ENCODE measurements around the gene SEC14L1. TPM values are rescaled to one million over a fixed set of nuclear protein-coding genes. Genes with fewer than 3 reads are reported as not detected.

SEC14L1 gene
- total RNA-seq, 2 experiments from 2014 or later, result 97.3 to 98.5 TPM

DNA sequence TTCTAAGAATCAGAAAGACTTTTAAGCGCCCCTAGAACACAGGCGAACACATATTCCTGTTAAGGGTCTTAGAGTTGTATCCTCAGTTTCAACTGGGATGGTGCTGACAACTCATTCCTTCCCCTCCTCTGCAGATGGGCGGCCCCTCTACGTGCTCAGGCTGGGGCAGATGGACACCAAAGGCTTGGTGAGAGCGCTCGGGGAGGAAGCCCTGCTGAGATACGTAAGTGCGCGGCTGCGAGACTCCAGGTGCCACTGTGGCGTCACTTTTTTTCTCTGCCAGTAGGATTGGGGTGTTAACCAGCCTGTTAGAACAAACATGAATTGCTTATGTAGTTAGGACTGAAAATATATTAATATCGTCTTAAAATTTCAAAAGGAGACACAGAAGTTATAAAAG is 62.7 kb downstream of the SEC14L1 start:
- Histone ChIP-seq H3K27ac (ENCODE audit: low read depth in 1 of 2, low read length in 2 of 2) (no peak overlapping the region), H3K36me3 (ENCODE audit: insufficient read depth, low read length) (peaks cover 77% of the 10 kb centered on the region), H3K4me3 (ENCODE audit: low read length) (no peak overlapping the region), H3K9me3 (ENCODE audit: control insufficient read depth in 1 of 2, insufficient read depth in 1 of 2, low read length in 2 of 2) (no peaks in the 10 kb centered on the region), H3K27me3 (ENCODE audit: control insufficient read depth in 1 of 2, insufficient read depth in 2 of 2, low read length in 2 of 2) (no peaks in the 10 kb centered on the region), H3K4me1 (ENCODE audit: insufficient read depth, low read length) (no peaks in the 10 kb centered on the region)
- intact Hi-C loops (cut with DNase I, micrococcal nuclease), result no loop called here
- Mint-ChIP-seq H3K27ac (no peak overlapping the region), H3K4me3 (no peak overlapping the region), H3K4me1 (ENCODE audit: low read depth) (no peaks in the 10 kb centered on the region), H3K27me3 (no peaks in the 10 kb centered on the region), H3K9me3 (no peaks in the 10 kb centered on the region), H3K36me3 (ENCODE audit: low read depth) (peaks cover 94% of the 10 kb centered on the region)
- CTCF ChIA-PET, result no interaction called here
- POLR2A ChIA-PET, result interaction anchor here (0.6 kb wide), 1 partner anchor 103 kb away, joined by 3 read pairs; no protein-coding TSS in a partner anchor
- ATAC-seq (ENCODE audit: poor library complexity) (no peak), DNase-seq (no peak)
- TF ChIP-seq, protein P1, sequence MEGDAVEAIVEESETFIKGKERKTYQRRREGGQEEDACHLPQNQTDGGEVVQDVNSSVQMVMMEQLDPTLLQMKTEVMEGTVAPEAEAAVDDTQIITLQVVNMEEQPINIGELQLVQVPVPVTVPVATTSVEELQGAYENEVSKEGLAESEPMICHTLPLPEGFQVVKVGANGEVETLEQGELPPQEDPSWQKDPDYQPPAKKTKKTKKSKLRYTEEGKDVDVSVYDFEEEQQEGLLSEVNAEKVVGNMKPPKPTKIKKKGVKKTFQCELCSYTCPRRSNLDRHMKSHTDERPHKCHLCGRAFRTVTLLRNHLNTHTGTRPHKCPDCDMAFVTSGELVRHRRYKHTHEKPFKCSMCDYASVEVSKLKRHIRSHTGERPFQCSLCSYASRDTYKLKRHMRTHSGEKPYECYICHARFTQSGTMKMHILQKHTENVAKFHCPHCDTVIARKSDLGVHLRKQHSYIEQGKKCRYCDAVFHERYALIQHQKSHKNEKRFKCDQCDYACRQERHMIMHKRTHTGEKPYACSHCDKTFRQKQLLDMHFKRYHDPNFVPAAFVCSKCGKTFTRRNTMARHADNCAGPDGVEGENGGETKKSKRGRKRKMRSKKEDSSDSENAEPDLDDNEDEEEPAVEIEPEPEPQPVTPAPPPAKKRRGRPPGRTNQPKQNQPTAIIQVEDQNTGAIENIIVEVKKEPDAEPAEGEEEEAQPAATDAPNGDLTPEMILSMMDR (IDR thresholded peaks at IDR 0.05), result no peak

- intact Hi-C loops (cut with DNase I, micrococcal nuclease), result no loop called here
These were observed 63.1 kb downstream of the SEC14L1 start for GRCh38 chr17:77203846-77204245.

DNA sequence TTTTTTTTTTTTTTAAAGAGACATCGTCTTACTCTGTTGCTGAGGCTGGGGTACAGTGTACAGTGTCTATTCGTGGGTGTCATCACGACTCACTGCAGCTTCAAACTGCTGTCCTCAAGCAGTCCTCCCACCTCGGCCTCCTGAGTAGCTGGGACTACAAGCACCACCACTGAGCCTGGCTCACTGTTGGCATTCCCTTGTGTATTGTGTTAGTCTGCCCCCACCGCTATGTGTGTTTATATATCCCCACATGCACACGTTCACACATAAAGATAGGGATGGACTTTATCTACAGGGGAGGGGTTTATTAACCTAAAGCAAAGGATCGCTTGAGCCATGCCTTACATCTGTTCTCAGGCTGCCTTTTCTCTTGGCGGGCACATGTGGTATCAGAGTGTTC is 63.8 kb downstream of the SEC14L1 start:
- no peak overlapping the region for H3K4me3 ChIP-seq (ENCODE audit: low read length)
- TF ChIP-seq, protein P1 (IDR thresholded peaks at IDR 0.05), result no peak
- peaks cover 94% of the 10 kb centered on the region for H3K36me3 Mint-ChIP-seq (ENCODE audit: low read depth)
- DNase-seq (no peak), ATAC-seq (ENCODE audit: poor library complexity) (no peak)
- no peaks in the 10 kb centered on the region for H3K9me3 Mint-ChIP-seq
- intact Hi-C loops (cut with DNase I, micrococcal nuclease), result no loop called here
- H3K27me3 Mint-ChIP-seq, result no peaks in the 10 kb centered on the region
- H3K27ac ChIP-seq (ENCODE audit: low read depth in 1 of 2, low read length in 2 of 2), result no peak overlapping the region
- ChIA-PET CTCF (no interaction called here), POLR2A (no interaction called here)
- no peak overlapping the region for H3K4me3 Mint-ChIP-seq
- H3K36me3 ChIP-seq (ENCODE audit: insufficient read depth, low read length), result peaks cover 84% of the 10 kb centered on the region
- no peaks in the 10 kb centered on the region for H3K4me1 Mint-ChIP-seq (ENCODE audit: low read depth)
- no peaks in the 10 kb centered on the region for H3K9me3 ChIP-seq (ENCODE audit: control insufficient read depth in 1 of 2, insufficient read depth in 1 of 2, low read length in 2 of 2)
- no peaks in the 10 kb centered on the region for H3K4me1 ChIP-seq (ENCODE audit: insufficient read depth, low read length)
- no peak overlapping the region for H3K27ac Mint-ChIP-seq
- no peaks in the 10 kb centered on the region for H3K27me3 ChIP-seq (ENCODE audit: control insufficient read depth in 1 of 2, insufficient read depth in 2 of 2, low read length in 2 of 2)

More at GRCh38 chr17:77203846-77204245, 63.1 kb downstream of the SEC14L1 start:
- Histone ChIP-seq H3K27me3 (ENCODE audit: control insufficient read depth in 1 of 2, insufficient read depth in 2 of 2, low read length in 2 of 2) (no peaks in the 10 kb centered on the region), H3K27ac (ENCODE audit: low read depth in 1 of 2, low read length in 2 of 2) (no peak overlapping the region), H3K9me3 (ENCODE audit: control insufficient read depth in 1 of 2, insufficient read depth in 1 of 2, low read length in 2 of 2) (no peaks in the 10 kb centered on the region), H3K36me3 (ENCODE audit: insufficient read depth, low read length) (peaks cover 81% of the 10 kb centered on the region), H3K4me1 (ENCODE audit: insufficient read depth, low read length) (no peaks in the 10 kb centered on the region), H3K4me3 (ENCODE audit: low read length) (no peak overlapping the region)
- POLR2A ChIA-PET, result no interaction called here
- CTCF ChIA-PET, result no interaction called here
- Mint-ChIP-seq H3K36me3 (ENCODE audit: low read depth) (peaks cover 94% of the 10 kb centered on the region), H3K27ac (no peak overlapping the region), H3K4me3 (no peak overlapping the region), H3K4me1 (ENCODE audit: low read depth) (no peaks in the 10 kb centered on the region), H3K27me3 (no peaks in the 10 kb centered on the region), H3K9me3 (no peaks in the 10 kb centered on the region)
- ATAC-seq (ENCODE audit: poor library complexity) (no peak), DNase-seq (no peak)
- TF ChIP-seq, protein P1 (IDR thresholded peaks at IDR 0.05), result no peak
